GM20431 (cell line): ENCODE measurements around the gene SLC35F4.

Source experiments
- in situ Hi-C: fragments of 300-500 bp; cut with MseI, MboI; formaldehyde crosslinking; loops from one replicate; pipeline ENCODE4 v1.15.0; 2020; ENCODE audit warnings: low sequenced_read_pairs; ENCODE audit not compliant: unreplicated experiment

Gene SLC35F4

DNA sequence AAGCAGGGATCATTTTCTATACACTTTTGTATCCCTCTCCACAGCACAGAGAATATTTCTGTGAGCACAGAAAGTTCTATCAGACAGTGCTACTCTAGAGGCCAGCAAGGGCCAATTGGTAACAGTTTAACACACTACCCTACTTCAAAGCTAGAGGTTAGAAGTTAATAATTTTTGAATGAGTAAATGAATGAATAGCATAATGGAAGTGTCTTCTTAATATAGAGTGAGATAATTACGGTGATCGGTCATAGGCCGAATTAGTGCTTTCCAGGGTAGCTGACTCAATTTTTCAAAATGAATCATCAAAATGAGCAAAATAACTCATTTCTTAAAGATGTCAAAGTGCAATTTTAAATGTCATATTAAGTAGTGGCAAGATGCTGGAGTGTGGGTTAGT lies 305.2 kb downstream of the SLC35F4 start:
- in situ Hi-C loops: no loop called here

DNA sequence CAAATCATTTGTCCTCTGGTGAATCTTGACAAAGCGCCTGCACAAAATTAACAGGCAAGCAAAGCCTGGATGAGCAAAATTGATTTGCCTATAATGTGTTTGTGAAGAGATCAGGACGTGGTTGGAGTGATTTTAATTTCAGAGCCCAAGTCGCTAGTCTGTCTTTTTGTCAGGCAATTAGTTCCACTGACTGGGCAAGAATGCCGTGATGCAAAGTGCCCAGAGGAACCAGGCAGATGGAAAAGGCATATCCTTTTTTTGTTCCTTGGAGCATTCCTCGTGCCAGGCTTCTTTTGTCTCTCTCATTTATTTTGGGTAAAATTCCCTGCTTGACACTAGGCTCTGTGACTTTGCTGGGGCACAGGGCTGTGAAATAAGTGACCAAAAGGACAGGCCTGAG lies 306.3 kb downstream of the SLC35F4 start:
- in situ Hi-C loops: no loop called here

DNA sequence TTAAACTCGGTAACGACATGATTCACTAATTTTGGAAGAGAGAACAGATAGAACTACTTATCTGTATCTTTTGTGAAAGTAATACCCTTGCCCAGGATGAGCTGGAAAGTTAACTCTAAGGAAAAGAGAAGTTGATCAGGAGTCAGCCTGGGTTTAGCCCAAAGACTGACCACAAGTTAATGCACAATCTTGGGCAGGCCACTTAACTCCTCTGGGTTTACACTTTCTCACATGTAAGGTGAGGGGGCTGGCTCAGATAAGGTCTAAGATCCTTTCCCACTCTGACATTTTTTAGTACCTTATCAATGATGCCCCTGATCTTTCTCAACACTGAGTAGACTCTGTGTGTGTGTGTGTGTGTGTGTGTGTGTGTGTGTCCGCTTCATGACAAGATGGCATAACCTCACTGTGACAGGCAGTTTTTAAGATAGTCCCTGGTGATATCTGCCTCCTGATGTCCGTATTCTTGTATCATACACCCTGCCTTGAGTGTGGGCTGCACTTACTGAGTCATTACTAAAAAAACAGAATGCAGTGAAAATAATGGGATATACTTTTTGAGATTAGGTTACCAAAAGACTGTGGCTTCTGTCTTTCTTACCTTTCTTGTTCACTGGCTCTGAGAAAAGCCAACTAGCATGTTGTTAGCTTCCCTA lies 316.0 kb downstream of the SLC35F4 start:
- in situ Hi-C loops: loop anchor here (25.0 kb wide), 1 partner anchor 312 kb away; the partner anchor contains the start of gene SLC35F4

DNA sequence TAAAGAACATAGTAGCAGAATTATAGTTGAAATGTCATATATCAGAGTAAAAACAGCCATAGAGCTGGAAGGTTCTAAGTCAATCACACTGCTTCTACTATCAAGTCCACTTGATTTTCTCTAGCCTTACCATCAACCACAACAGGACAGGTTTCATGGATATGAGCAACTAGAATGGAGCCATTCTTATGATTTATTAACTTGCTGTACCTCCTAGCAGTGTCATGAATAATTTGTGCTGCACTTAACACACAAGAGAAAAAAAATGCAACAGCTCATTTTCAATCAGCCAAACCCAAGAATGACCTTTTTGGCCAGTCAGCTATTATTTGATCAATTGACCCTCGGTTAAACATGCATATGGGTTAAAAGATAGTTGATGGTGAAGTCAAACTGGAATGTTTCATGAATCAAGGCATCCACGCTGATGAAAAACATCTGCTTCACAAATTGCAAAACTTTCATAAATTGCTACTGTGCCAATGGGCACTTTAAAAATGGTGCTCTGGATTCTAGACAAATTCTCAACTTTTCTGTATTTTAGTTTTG lies 316.8 kb downstream of the SLC35F4 start:
- in situ Hi-C loops: loop anchor here (25.0 kb wide), 1 partner anchor 313 kb away; the partner anchor contains the start of gene SLC35F4

DNA sequence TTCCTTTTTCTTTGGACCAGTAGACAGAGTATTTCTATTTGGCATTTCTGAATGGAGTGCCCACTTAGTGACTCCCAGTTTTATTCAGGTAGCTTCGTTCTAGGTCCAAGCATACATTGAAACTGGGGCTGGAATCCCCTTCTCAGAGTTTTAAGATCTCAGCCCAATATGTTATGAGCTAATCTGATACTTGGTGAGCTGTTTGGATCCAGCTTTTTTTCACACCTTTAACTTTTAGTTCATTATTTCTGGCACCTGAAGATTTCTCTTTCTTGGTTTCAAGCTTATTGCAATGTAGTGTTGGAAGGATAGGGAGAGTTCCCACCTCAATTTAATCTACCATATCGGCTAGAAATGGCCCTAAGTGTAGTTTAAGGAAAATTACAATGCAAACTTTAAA lies 318.8 kb downstream of the SLC35F4 start:
- in situ Hi-C loops: loop anchor here (25.0 kb wide), 1 partner anchor 315 kb away; the partner anchor contains the start of gene SLC35F4

DNA sequence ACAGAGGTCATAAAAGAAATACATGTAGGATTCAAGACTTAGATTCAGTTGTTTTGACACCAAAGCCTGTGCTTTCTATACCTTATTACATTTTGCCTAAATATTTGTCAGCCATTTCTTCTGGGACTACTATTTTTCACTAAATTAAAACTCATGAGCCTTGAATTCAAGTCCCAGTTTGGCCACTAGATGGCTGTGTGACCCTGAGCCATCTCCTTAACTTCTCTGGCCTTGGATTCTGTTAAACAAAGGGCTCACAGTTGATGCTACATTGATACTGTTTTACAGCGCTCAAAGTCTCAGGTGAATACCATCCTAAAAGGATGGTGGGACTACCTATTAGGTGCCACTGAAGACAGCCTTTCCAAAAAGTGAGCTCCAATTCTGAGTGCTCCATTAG lies 332.7 kb downstream of the SLC35F4 start:
- in situ Hi-C loops: loop anchor here (25.0 kb wide), 1 partner anchor 329 kb away; the partner anchor contains the start of gene SLC35F4

DNA sequence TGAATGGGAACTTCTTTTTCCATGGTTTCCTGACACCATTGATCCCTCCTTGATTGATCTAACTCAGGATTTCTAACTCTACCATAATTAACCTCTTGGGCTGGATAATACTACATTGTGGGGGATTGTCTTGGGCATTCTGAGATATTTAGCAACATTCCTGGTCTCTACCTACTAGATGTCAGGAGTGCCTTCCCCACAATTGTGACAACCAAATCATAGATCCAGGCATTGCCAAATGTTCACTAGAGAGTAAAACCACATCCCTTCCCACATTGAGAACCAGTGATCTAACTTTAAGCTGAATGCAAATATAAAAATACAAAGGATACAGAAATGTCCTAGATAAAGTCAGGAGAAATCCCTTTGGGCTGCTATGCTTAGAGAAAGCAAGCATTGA lies 335.3 kb downstream of the SLC35F4 start:
- in situ Hi-C loops: loop anchor here (25.0 kb wide), 1 partner anchor 332 kb away; the partner anchor contains the start of gene SLC35F4

DNA sequence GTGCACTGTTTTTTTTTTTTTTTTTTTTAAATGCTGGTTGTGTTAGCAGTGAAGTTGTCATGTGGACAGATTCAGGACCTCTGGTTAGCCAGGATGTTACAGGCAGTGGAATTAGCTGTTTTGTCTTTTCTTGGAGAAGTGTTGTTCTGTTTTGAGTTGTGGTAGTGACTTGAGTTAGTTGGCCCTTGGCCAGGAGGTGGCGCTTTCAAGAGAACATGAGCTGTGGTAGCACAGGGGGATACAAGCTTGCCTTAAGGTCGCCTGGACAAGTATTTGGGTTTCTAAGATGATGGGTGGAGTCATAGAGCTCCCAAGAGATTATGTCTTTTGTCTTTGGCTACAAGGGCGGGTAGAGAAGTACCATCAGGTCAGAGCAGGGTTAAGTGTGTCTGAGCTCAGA lies 338.9 kb downstream of the SLC35F4 start:
- in situ Hi-C loops: loop anchor here (25.0 kb wide), 1 partner anchor 335 kb away; the partner anchor contains the start of gene SLC35F4

DNA sequence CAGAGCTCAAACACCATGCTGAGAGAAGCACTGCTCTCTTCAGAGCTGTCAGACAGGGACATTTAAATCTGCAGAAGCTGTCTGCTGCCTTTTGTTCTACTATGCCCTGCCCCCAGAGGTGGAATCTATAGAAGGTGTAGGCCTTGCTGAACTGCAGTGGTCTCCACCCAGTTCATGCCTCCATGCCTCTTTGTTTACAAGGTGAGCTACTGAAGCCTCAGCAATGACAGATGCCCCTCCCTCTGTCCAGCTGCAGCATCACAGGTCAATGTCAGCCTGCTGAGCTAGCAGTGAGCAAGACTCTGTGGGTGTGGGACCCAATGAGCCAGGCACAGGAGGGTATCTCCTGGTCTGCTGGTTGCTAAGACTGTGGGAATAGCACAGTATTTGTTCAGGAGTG lies 346.8 kb downstream of the SLC35F4 start:
- in situ Hi-C loops: no loop called here
